HepG2 (cell line): ENCODE data around the gene IKZF2. TPM values are rescaled to one million over a fixed set of nuclear protein-coding genes. Genes with fewer than 3 reads are reported as not detected.

Experiments
- ATAC-seq: fragments of 200-7000 bp; cut with Tn5 transposase; 3 replicates; pipeline ENCODE4 v1.9.1; 2020; ENCODE audit warnings: mild to moderate bottlenecking, moderate library complexity
- BruUV-seq: library from RNA; stranded (reverse); fragments of 400-500 nt; replicated peaks from 2 replicates; lab custom pipeline; 2021; lab: Mats Ljungman, UMichigan
- CTCF ChIA-PET: fragments of 300-600 bp; formaldehyde crosslinking; extraction: SDS; loops from one replicate; lab custom pipeline; 2021; ENCODE audit warnings: low total read pairs, inconsistent platforms, low intra/inter-chr PET ratio; lab: Yijun Ruan, JAX
- POLR2A ChIA-PET: fragments of 350-600 bp; sonication (Branson Sonifier 250); formaldehyde crosslinking; loops from one replicate; lab custom pipeline; 2020; ENCODE audit warnings: antibody characterized with exemption, inconsistent platforms; lab: Yijun Ruan, JAX
- DNase-seq: peaks from one replicate; pipeline ENCODE4 v3.0.0-alpha.2; 2015; ENCODE audit warnings: low spot score
- FAIRE-seq: peaks from 3 replicates; lab custom pipeline; 2011; peaks lifted over from hg19 to GRCh38; lab: Jason Lieb, UNC
- H2AFZ ChIP-seq: one replicate; pipeline ENCODE4 v1.6.1; 2011; ENCODE audit warnings: low read length, inconsistent platforms
- H3K27ac ChIP-seq: fragments of 300-600 bp; 3 replicates; pipeline ENCODE4 v1.8.0; 2011; ENCODE audit warnings: mixed run types, mild to moderate bottlenecking, mixed read lengths, low read length, inconsistent platforms; ENCODE audit not compliant: insufficient read depth; ENCODE audit errors: extremely low read length
- H3K27me3 ChIP-seq, 2 experiments: fragments of 200-600 bp in 1 of 2; 2 replicates in 1 of 2; 3 replicates in 1 of 2; pipeline versions ENCODE4 v1.6.0 to v1.8.0; 2011; ENCODE audit warnings: low read length in 2 of 2, mild to moderate bottlenecking in 2 of 2, moderate library complexity in 2 of 2, inconsistent platforms in 1 of 2; ENCODE audit not compliant: insufficient read depth in 2 of 2, control insufficient read depth in 1 of 2
- H3K36me3 ChIP-seq, 2 experiments: fragments of 200-600 bp in 1 of 2; replicated peaks in 1 of 2; 2 replicates in 1 of 2; 3 replicates in 1 of 2; pipeline versions ENCODE4 v1.5.1 to v1.8.0; 2011; ENCODE audit warnings: low read length in 2 of 2, inconsistent platforms in 1 of 2; ENCODE audit not compliant: insufficient read depth in 2 of 2, control insufficient read depth in 1 of 2
- H3K4me1 ChIP-seq: 2 replicates; pipeline ENCODE4 v1.5.1; 2012; ENCODE audit warnings: low read length, inconsistent platforms; ENCODE audit not compliant: insufficient read depth
- H3K4me2 ChIP-seq: 2 replicates; pipeline ENCODE4 v1.6.0; 2011; ENCODE audit warnings: low read depth, low read length, inconsistent platforms
- H3K4me3 ChIP-seq, 3 experiments: fragments of 200-600 bp in 1 of 3; sonication (generic), shearing (Covaris generic) in 1 of 3; replicated peaks in 1 of 3; 2 replicates each; pipeline ENCODE4 v1.5.1; 2011 to 2016; ENCODE audit warnings: low read length in 3 of 3, inconsistent platforms in 2 of 3, low read depth in 2 of 3, mild to moderate bottlenecking in 2 of 3, control low read depth in 1 of 3, mixed read lengths in 1 of 3; ENCODE audit not compliant: insufficient read depth in 1 of 3
- H3K79me2 ChIP-seq: one replicate; pipeline ENCODE4 v1.6.1; 2011; ENCODE audit warnings: low read length, inconsistent platforms; ENCODE audit not compliant: insufficient read depth
- H3K9ac ChIP-seq: 2 replicates; pipeline ENCODE4 v1.6.0; 2011; ENCODE audit warnings: mild to moderate bottlenecking, low read depth, low read length, inconsistent platforms; ENCODE audit not compliant: insufficient read depth
- H3K9me3 ChIP-seq: 2 replicates; pipeline ENCODE4 v1.5.1; 2012; ENCODE audit warnings: mild to moderate bottlenecking, low read length
- H4K20me1 ChIP-seq: 2 replicates; pipeline ENCODE4 v1.6.0; 2011; ENCODE audit warnings: inconsistent platforms, mild to moderate bottlenecking, low read length, moderate library complexity; ENCODE audit not compliant: insufficient read depth
- ADNP ChIP-seq: sonication (generic); formaldehyde crosslinking; IDR thresholded peaks from 2 replicates; pipeline ENCODE4 v1.4.0; 2020; ENCODE audit warnings: missing genetic modification reagents
- FOXO4 ChIP-seq: sonication (generic); formaldehyde crosslinking; conservative IDR thresholded peaks from 2 replicates; pipeline ENCODE4 v1.8.1; 2023; ENCODE audit warnings: missing genetic modification reagents
- MIER2 ChIP-seq: IDR thresholded peaks from 2 replicates; pipeline ENCODE4 v1.6.1; 2016; ENCODE audit warnings: missing biosample characterization, missing genetic modification reagents
- PLSCR1 ChIP-seq: sonication (generic); formaldehyde crosslinking; IDR thresholded peaks from 2 replicates; pipeline ENCODE4 v1.5.0; 2020; ENCODE audit warnings: missing genetic modification reagents, mild to moderate bottlenecking, borderline replicate concordance
- RBFOX2 ChIP-seq: fragments of 200-400 bp; formaldehyde crosslinking; IDR thresholded peaks from 2 replicates; pipeline ENCODE4 v1.6.1; 2017; ENCODE audit warnings: low read depth, mild to moderate bottlenecking, low read length
- RERE ChIP-seq: IDR thresholded peaks from 2 replicates; pipeline ENCODE4 v1.6.1; 2016; ENCODE audit warnings: low read depth, missing genetic modification reagents, missing compliant biosample characterization
- SAFB2 ChIP-seq: sonication (generic); formaldehyde crosslinking; IDR thresholded peaks from 2 replicates; pipeline ENCODE4 v1.5.1; 2020; ENCODE audit warnings: missing genetic modification reagents, low read depth, mild to moderate bottlenecking, borderline replicate concordance
- XBP1 ChIP-seq: sonication (generic); formaldehyde crosslinking; IDR thresholded peaks from 2 replicates; pipeline ENCODE4 v1.5.0; 2020; ENCODE audit warnings: missing genetic modification reagents
- YY1 ChIP-seq: IDR thresholded peaks from 2 replicates; pipeline ENCODE4 v1.6.1; 2011; ENCODE audit warnings: low read length, low read depth, moderate library complexity, mild to moderate bottlenecking; ENCODE audit not compliant: insufficient read depth, insufficient replicate concordance
- ZNF121 ChIP-seq: sonication (generic); formaldehyde crosslinking; IDR thresholded peaks from 2 replicates; pipeline ENCODE4 v1.5.0; 2020; ENCODE audit warnings: mild to moderate bottlenecking, missing genetic modification reagents
- ZNF644 ChIP-seq: IDR thresholded peaks from 2 replicates; pipeline ENCODE4 v1.6.1; 2016; ENCODE audit warnings: low read depth
- ZNF776 ChIP-seq: sonication (generic); formaldehyde crosslinking; IDR thresholded peaks from 2 replicates; pipeline ENCODE4 v1.4.0; 2020; ENCODE audit warnings: mild to moderate bottlenecking, missing genetic modification reagents
- ZNF780A ChIP-seq: sonication (generic); formaldehyde crosslinking; IDR thresholded peaks from 2 replicates; pipeline ENCODE4 v1.8.0; 2022; ENCODE audit warnings: mild to moderate bottlenecking, missing genetic modification reagents, moderate library complexity
- WGBS: methylation state at CpG from one replicate; pipeline ENCODE4 v1.1.6; 2017; ENCODE audit warnings: low lambda C conversion rate; 5-methylcytosine and 5-hydroxymethylcytosine counted together
- in situ Hi-C: cut with HindIII; loops from 2 replicates; pipeline ENCODE4 v1.10.0; 2017; ENCODE audit warnings: low pct_unique_long_range_greater_than_20kb; ENCODE audit not compliant: extremely low pct_ligation_motif_present
- intact Hi-C: fragments of 100-400 bp; cut with micrococcal nuclease; formaldehyde crosslinking; loops from one replicate; pipeline ENCODE4 v1.10.0; 2022; ENCODE audit not compliant: unreplicated experiment
- polyA plus RNA-seq, 8 experiments: library from polyadenylated mRNA; depleted of rRNA in 3 of 8; stranded (reverse) in 7 of 8; unstranded in 1 of 8; fragments of >200 nt; fragmentation: Illumina TruSeq in 4 of 8; extraction: Trizol in 4 of 8; gene quantifications; 2 replicates each; pipeline versions ENCODE4 v1.2.1 to v1.2.3, GENCODE V29; 2011 to 2016; ENCODE audit warnings: low read depth in 4 of 8, missing spikeins in 1 of 8, mixed read lengths in 1 of 8; ENCODE audit not compliant: insufficient read depth in 1 of 8
- total RNA-seq, 5 experiments: library from RNA; depleted of rRNA; stranded (reverse); fragments of >200 nt; fragmentation: Illumina TruSeq; extraction: Trizol; gene quantifications; 2 replicates each; pipeline ENCODE4 v1.2.3, GENCODE V29; 2016; ENCODE audit warnings: low read depth in 1 of 5

The IKZF2 gene
- total and polyA plus RNA-seq, 2 of the 13 experiments (the other 11 are each of a cell fraction or from before 2014, with no cell fraction given), result 0.18 to 0.86 TPM

- no peak for TF ChIP-seq RBFOX2
Measured at GRCh38 chr2:213011505-213011904, 139.9 kb downstream of the IKZF2 start (continued).

GRCh38 chr2:213010106-213010779 lies 141.2 kb downstream of the IKZF2 start:
- H3K36me3 ChIP-seq, result no peaks in the 10 kb centered on the region
- H3K4me1 ChIP-seq, result no peaks in the 10 kb centered on the region
- intact Hi-C loops (no loop called here), in situ Hi-C loops (no loop called here)
- H3K4me3 ChIP-seq, result no peak overlapping the region
- H3K27me3 ChIP-seq, result no peaks in the 10 kb centered on the region
- H3K27ac ChIP-seq, result no peak overlapping the region
- 0% methylated on average over 1 of the region's 1 CpG for WGBS
- H3K4me2 ChIP-seq, result no peak overlapping the region
- CTCF ChIA-PET, result no interaction called here
- no peak overlapping the region for H3K9ac ChIP-seq
- DNase-seq (no peak), FAIRE-seq (no peak), ATAC-seq (no peak)
- no peaks in the 10 kb centered on the region for H3K9me3 ChIP-seq
- no peaks in the 10 kb centered on the region for H4K20me1 ChIP-seq
- BruUV-seq, result no TSS peak
- no peaks in the 10 kb centered on the region for H3K79me2 ChIP-seq
- H2AFZ ChIP-seq, result no peak overlapping the region
- POLR2A ChIA-PET, result no interaction called here
- TF ChIP-seq YY1 (no peak), RERE (CRISPR knock-in tag) (no peak), ZNF644 (CRISPR knock-in tag) (no peak), XBP1 (CRISPR knock-in tag) (no peak), ZNF780A (CRISPR knock-in tag) (no peak), ZNF776 (no peak), PLSCR1 (CRISPR knock-in tag) (no peak), SAFB2 (CRISPR knock-in tag) (no peak), MIER2 (CRISPR knock-in tag) (no peak), ZNF121 (CRISPR knock-in tag) (no peak), ADNP (CRISPR knock-in tag) (no peak), FOXO4 (CRISPR knock-in tag) (no peak)
- TF ChIP-seq, all 625 proteins: peak for 0
